Neural cell (in vitro differentiated cells): ENCODE results near the gene OR56A5.

Experiments used
- MXI1 ChIP-seq: fragments of 450-650 bp; conservative IDR thresholded peaks from 2 replicates; pipeline ENCODE4 v1.6.1; 2014; ENCODE audit warnings: antibody characterized with exemption, mild to moderate bottlenecking; ENCODE audit not compliant: poor library complexity, severe bottlenecking
- POLR2AphosphoS5 ChIP-seq: IDR thresholded peaks from 2 replicates; pipeline ENCODE4 v1.6.1; 2012

GRCh38 chr11:6013042-6013441, 44.7 kb upstream of the OR56A5 start:
- no peak for TF ChIP-seq MXI1
- no peak for TF ChIP-seq POLR2AphosphoS5
